Upper lobe of left lung (tissue), 6 donors: ENCODE data around the gene KCNMA1. TPM values are rescaled to one million over a fixed set of nuclear protein-coding genes. Genes with fewer than 3 reads are reported as not detected.

Source experiments
- ATAC-seq, 2 donors: fragments of 200-7000 bp; cut with Tn5 transposase; one replicate each; pipeline ENCODE4 v1.9.1; 2022; ENCODE audit warnings: mild to moderate bottlenecking in 2 of 2, moderate library complexity in 2 of 2; ENCODE audit not compliant: low FRiP score in 2 of 2
- DNase-seq, 2 donors: peaks; one replicate each; pipeline ENCODE4 v3.0.0-alpha.2; 2019 to 2020
- H3K27ac ChIP-seq, 4 donors: fragments of 200-600 bp; sonication (generic); one replicate each; pipeline ENCODE4 v1.5.1; 2016 to 2019
- H3K27me3 ChIP-seq, 4 donors: fragments of 200-600 bp; sonication (generic); one replicate each; pipeline ENCODE4 v1.5.1; 2017 to 2019
- H3K36me3 ChIP-seq, 4 donors: fragments of 200-600 bp; sonication (generic); one replicate each; pipeline ENCODE4 v1.5.1; 2016 to 2019
- H3K4me1 ChIP-seq, 4 donors: fragments of 200-600 bp; sonication (generic); one replicate each; pipeline ENCODE4 v1.5.1; 2018 to 2019
- H3K4me3 ChIP-seq, 4 donors: fragments of 200-600 bp; sonication (generic); one replicate each; pipeline ENCODE4 v1.5.1; 2017 to 2019; ENCODE audit warnings: mild to moderate bottlenecking in 2 of 4, moderate library complexity in 1 of 4
- H3K9me3 ChIP-seq, 4 donors: fragments of 200-600 bp; sonication (generic); one replicate each; pipeline ENCODE4 v1.5.1; 2018 to 2019
- EP300 ChIP-seq, 4 donors: sonication (generic); formaldehyde crosslinking; IDR thresholded peaks; one replicate each; pipeline ENCODE4 v1.5.1; 2017; ENCODE audit warnings: antibody characterized with exemption in 4 of 4, control low read depth in 2 of 4
- POLR2A ChIP-seq, 4 donors: fragments of 450-650 bp; IDR thresholded peaks; one replicate each; pipeline ENCODE4 v1.5.1; 2016 to 2017; ENCODE audit warnings: antibody characterized with exemption in 4 of 4, mild to moderate bottlenecking in 2 of 4
- POLR2AphosphoS5 ChIP-seq, 2 donors: sonication (generic); formaldehyde crosslinking; IDR thresholded peaks; one replicate each; pipeline ENCODE4 v1.5.1; 2017; ENCODE audit warnings: antibody characterized with exemption in 2 of 2
- WGBS, 2 donors: methylation state at CpG; one replicate each; pipeline ENCODE4 v1.1.5; 2017 to 2018; 5-methylcytosine and 5-hydroxymethylcytosine counted together
- total RNA-seq, 6 donors: library from RNA; depleted of rRNA in 4 of 6; stranded (reverse); fragments of >200 nt in 4 of 6; gene quantifications; one replicate each; pipeline versions ENCODE4 v1.1.0 to v1.2.1, GENCODE V29; 2016 to 2021
- TF ChIP-seq, protein P1 (sequence below), 6 experiments: fragments of 450-650 bp in 4 of 6; fragments of 200-600 bp in 2 of 6; sonication (generic) in 2 of 6; IDR thresholded peaks; one replicate each; pipeline ENCODE4 v1.5.1; 2016 to 2019; ENCODE audit warnings: antibody characterized with exemption in 6 of 6
- donor health status: DM: no; HTN: no; CAD: no; lungs with moderate emphysema.
- donor health status: DM: no; HTN: yes; CAD: no; lungs with severe emphysema.

The KCNMA1 gene
- total RNA-seq, 6 donors from 2014 or later: 5.8 to 107 (median 22.0) TPM

DNA sequence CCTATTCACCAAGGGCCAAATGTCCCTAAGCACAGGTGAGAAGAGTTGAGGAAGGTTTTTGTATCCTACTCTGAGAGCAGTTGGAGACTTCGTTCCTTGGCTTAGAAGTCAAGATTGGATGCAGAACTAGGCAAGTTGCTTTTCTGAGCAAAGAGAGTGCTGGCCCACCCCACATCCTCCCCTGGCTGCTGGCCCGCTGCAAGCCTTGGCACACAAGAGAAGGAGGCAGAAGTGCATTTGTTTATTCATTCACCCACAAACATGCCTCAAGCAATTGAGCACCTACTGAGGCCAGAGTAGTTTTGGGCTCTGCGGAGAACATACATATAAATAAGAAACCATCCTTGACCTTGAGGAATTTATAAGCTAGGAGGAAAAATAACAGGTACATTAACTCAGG lies 318.9 kb downstream of the KCNMA1 start:
- WGBS, 2 donors: 81 to 83% methylated on average over 3 of the region's 3 CpGs
- no peak overlapping the region for H3K27ac ChIP-seq

DNA sequence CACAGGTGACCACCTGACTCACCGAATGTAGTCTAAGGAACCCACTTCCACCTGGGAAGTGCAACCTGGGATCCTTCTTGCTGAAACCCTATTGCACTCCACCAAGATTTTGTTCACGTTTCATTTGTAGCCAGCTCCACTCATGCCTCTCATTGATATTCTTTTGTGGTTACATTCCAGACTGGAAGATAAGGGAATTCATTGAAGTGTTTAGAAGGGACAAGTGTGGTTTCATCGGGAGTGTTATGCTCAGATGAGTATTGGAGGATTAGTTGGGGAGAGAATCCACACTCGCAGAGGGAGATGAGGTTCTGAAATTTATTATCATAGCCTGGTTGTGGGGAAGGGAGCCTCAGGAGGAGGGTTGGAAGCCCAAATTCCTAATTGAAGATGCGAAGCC lies 320.4 kb downstream of the KCNMA1 start:
- Histone ChIP-seq H3K27me3 (no peaks in the 10 kb centered on the region), H3K9me3 (no peaks in the 10 kb centered on the region), H3K27ac (no peak overlapping the region), H3K36me3 (no peaks in the 10 kb centered on the region), H3K4me1 (no peaks in the 10 kb centered on the region), H3K4me3 (no peak overlapping the region)
- no peak for TF ChIP-seq EP300 (IDR thresholded peaks at IDR 0.05)
- no peak for TF ChIP-seq POLR2A (IDR thresholded peaks at IDR 0.05)
- TF ChIP-seq POLR2AphosphoS5 (IDR thresholded peaks at IDR 0.05): no peak
- TF ChIP-seq, protein P1, sequence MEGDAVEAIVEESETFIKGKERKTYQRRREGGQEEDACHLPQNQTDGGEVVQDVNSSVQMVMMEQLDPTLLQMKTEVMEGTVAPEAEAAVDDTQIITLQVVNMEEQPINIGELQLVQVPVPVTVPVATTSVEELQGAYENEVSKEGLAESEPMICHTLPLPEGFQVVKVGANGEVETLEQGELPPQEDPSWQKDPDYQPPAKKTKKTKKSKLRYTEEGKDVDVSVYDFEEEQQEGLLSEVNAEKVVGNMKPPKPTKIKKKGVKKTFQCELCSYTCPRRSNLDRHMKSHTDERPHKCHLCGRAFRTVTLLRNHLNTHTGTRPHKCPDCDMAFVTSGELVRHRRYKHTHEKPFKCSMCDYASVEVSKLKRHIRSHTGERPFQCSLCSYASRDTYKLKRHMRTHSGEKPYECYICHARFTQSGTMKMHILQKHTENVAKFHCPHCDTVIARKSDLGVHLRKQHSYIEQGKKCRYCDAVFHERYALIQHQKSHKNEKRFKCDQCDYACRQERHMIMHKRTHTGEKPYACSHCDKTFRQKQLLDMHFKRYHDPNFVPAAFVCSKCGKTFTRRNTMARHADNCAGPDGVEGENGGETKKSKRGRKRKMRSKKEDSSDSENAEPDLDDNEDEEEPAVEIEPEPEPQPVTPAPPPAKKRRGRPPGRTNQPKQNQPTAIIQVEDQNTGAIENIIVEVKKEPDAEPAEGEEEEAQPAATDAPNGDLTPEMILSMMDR (IDR thresholded peaks at IDR 0.05): no peak
- DNase-seq: no peak
- 79 to 83% methylated on average over 5 of the region's 5 CpGs for WGBS, 2 donors
- ATAC-seq: no peak

More for the DNA sequence above, 318.9 kb downstream of the KCNMA1 start:
- H3K4me3 ChIP-seq: no peak overlapping the region
- H3K27me3 ChIP-seq: no peaks in the 10 kb centered on the region
- H3K9me3 ChIP-seq: no peaks in the 10 kb centered on the region
- H3K4me1 ChIP-seq: no peaks in the 10 kb centered on the region
- TF ChIP-seq EP300 (IDR thresholded peaks at IDR 0.05) (no peak), POLR2A (IDR thresholded peaks at IDR 0.05) (no peak), POLR2AphosphoS5 (IDR thresholded peaks at IDR 0.05) (no peak)
- TF ChIP-seq, protein P1 (IDR thresholded peaks at IDR 0.05): no peak
- no peaks in the 10 kb centered on the region for H3K36me3 ChIP-seq
- ATAC-seq: no peak
- DNase-seq: no peak

DNA sequence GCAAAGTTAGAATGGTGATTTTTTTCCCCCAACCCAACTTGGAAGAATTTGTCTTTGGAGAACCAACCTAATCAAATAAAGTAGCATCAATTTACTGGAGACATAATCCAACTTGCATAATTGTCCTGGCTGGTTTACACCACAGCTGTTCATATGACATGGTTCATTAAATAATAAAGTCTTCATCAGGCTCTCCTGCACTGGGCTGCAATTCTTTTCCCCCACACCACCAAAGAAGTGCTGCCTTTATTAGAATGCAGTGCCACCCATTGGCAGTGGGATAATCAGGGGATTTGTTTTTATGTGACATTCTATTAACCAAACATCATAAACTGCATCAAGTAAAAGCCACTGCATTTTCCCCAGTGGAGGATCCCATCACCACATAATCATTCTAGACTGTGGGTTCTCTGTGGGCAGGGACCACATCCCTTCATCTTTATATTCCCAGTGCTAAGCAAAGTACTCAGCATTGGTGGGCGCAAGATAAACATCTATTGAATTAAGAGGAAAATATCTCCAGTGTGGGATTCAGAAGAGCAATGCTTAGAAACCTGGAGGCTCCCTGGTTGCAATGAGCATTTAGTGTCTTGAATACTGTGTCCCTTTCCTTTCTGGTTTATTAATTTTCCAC lies 322.0 kb downstream of the KCNMA1 start:
- H3K27ac ChIP-seq: no peak overlapping the region
- TF ChIP-seq EP300 (IDR thresholded peaks at IDR 0.05) (no peak), POLR2AphosphoS5 (IDR thresholded peaks at IDR 0.05) (no peak), POLR2A (IDR thresholded peaks at IDR 0.05) (no peak)
- TF ChIP-seq, protein P1 (IDR thresholded peaks at IDR 0.05): no peak
- no peaks in the 10 kb centered on the region for H3K27me3 ChIP-seq
- DNase-seq (no peak), ATAC-seq (no peak)
- H3K9me3 ChIP-seq: no peaks in the 10 kb centered on the region
- H3K36me3 ChIP-seq: no peaks in the 10 kb centered on the region
- H3K4me3 ChIP-seq: no peak overlapping the region
- 82 to 97% methylated on average over 1 of the region's 1 CpG for WGBS, 2 donors
- no peaks in the 10 kb centered on the region for H3K4me1 ChIP-seq

DNA sequence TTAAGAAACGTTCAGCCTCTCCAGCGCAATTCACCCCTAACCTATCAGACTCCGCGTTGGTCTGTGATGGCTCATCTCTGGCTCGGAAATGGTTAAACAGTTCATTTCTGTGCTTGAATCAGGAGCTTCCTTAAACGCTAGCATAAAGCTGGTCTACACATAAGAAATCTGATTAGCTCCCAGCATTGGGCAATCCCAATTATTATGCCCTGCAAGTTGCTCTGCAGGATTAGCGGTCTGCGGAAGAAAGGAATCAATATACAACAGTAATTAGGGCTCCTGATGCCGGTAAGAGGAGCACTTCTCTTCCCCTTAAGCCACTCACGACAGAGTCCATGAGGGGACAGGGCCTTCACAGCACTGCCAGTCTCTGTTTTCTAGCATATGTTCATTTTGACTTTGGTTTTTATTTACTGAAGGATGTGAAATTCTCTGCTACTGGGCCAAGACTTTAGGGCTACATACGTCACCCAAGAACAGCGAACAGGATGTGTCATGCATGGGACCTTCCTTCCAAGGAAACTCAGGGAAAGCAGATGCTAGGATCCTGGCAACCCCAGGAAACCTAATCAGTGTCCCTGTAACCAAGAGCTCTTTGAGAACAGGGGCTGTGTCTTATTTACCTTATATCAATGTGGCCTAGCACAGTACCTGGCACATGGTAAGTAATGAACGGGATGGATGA lies 324.4 kb downstream of the KCNMA1 start:
- no peak overlapping the region for H3K4me3 ChIP-seq
- DNase-seq (no peak), ATAC-seq (no peak)
- H3K4me1 ChIP-seq: no peaks in the 10 kb centered on the region
- H3K36me3 ChIP-seq: no peaks in the 10 kb centered on the region
- H3K27me3 ChIP-seq: no peaks in the 10 kb centered on the region
- no peak for TF ChIP-seq POLR2AphosphoS5 (IDR thresholded peaks at IDR 0.05)
- no peak for TF ChIP-seq EP300 (IDR thresholded peaks at IDR 0.05)
- no peak for TF ChIP-seq POLR2A (IDR thresholded peaks at IDR 0.05)
- TF ChIP-seq, protein P1 (IDR thresholded peaks at IDR 0.05): no peak
- 76 to 82% methylated on average over 13 of the region's 13 CpGs for WGBS, 2 donors
- no peaks in the 10 kb centered on the region for H3K9me3 ChIP-seq
- no peak overlapping the region for H3K27ac ChIP-seq
